GM21447 (cell line): ENCODE measurements around the gene TBC1D30.

Source experiments
- ATAC-seq: cut with Tn5 transposase; IDR thresholded peaks from one replicate; pipeline ENCODE4 v1.9.1; 2021; ENCODE audit not compliant: unreplicated experiment

The TBC1D30 gene

DNA sequence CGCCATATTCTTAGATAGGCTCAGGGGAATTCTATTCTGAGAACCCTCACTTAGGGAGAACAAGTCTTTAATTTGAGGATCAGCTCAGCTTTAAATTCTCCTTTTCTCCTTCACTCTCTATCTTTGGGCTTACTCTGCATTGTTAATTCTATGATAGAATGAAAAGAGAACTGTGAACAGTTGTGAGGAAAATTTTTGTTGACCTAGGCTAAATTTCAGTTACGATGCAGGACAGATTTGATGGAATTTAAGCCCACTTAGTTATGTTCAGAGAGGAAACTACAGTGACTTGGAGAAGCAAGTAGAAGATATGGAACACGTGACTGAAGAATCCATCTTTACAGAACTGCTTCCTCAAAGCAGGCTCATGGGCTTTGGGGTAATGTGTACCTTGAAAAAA is 82.7 kb downstream of the TBC1D30 start:
- ATAC-seq: no peak

- no peak for ATAC-seq
Measured at GRCh38 chr12:64909124-64909523, 84.7 kb downstream of the TBC1D30 start.

- no peak for ATAC-seq
Measured at GRCh38 chr12:64911081-64911480, 86.6 kb downstream of the TBC1D30 start.

DNA sequence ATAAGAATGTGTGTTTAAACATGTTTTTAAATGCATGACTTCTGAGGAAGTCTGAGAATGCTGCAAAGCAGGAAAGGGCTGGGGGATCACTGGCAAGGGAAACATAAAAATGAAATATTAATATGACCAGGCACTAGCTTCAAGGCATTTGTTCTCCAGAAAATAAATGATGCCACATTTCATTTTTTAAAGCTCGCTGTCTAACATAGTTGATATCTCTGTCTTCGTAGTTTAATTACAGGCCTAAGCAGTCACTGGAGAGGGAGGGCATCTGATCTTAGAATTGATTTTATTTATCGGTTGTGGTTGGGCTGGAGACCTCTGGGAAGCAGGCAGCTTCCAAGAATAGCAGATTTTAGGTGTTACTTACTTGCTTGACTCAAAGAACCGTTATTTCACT is 87.5 kb downstream of the TBC1D30 start:
- ATAC-seq: no peak

DNA sequence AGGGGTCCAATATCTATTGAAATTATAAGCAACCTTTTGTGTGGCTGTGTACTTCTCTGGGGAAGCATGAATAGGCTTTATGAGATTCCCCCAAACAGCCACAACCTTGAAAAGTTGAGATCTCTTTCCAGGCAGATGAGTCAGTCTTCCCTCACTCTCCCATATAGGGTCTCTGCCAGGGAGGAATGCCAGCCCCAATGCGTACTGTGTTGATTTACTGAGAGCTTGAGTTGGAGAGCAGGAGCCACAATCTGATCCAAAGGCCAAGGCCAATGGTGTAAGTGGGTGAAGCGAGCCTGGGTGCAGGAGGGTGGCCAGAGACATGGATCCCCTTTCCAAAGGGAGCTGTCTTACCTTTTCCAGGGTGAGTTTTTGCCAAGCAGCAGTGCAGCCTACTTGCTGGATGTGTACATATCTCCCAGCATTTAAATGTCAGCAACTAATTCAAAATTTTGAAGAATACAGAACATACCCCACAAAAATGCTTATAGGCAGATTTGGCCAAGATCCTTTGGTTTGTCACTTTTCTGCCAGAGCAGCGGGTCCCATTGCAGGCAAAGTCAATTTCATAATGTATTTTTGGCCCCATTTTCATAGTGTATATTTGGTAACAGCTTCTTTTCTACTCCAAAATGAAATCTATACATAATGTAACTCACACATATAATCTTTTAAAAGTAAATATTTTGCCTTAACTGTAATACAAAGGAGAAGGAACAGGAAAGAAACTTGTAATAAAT is 88.2 kb downstream of the TBC1D30 start:
- no peak for ATAC-seq

GRCh38 chr12:64915242-64915641 is 90.8 kb downstream of the TBC1D30 start:
- no peak for ATAC-seq

DNA sequence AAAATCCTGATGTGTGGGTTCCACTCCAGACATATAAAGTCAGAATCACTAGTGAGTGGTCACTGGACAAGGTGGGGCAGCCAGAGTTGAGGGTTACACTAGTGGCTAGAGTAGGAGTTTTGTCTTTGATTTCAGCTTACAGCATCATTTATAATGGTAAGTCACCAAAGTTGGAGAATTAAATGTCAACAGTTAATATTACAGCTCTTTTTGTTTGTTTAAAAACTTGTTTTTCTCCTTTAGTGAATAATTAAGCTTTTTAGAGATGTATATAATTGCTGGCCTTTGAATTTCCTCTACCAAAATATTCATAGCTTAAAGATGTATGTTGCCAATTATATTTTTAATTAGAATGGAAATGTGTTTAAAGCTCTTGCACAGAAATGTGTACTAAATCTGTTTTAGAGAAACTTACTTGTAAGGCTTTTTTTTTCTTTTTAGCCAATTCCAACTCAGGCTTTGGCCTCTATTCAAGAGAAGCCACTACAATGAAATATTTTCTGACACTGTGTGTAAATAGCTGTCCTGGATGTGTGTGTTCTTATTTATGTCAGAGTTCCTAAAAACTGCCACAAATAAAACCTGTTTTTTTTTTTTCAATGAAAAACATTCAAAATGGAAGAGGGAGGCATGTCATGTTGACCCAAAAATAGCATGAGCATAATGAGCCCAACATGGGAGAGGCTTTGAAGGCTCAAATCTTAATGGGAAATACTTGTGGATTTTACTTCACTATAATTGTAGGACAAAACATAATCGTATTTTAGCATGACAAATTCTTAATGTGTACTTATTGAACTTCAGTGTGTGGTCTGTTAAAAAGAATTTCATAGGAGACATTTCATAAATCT is 92.2 kb downstream of the TBC1D30 start:
- no peak for ATAC-seq

DNA sequence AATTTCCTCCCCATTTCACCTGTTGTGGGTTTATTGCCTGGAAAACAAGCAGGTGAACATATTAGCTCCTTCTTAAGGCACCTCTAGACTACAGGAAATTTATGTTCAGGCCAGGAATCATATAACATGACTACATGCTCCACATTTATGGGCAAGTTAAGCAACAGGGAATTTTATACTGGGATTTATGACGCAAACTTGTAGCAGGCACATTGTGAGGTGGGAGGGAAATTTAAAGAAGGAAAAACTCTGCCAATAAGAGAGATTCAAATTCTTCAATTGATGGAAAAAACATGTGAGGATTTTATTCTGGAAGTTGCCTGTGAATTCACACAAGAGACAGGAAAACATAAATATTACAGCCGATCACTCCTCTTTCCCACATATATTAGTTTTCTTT is 93.9 kb downstream of the TBC1D30 start:
- no peak for ATAC-seq

DNA sequence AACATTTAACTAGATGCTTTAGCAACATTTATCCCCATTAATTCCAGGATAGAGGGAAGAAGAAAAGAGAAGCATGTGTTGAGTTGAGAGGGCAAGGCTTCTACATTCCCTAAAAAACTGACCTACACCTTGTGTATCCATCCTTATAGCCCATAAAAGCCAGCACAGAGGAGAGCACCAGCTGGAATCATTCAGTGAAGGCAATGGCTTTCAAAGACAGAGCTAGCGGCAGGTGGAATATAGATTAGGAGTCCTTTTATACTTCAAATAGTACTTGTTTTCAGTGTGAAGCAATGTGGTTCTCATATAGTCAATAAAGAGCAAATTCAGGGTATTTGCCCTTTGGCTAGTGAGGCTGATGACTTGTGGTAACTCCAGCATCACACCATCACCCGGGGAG is 94.4 kb downstream of the TBC1D30 start:
- no peak for ATAC-seq

- ATAC-seq: no peak
Measured at GRCh38 chr12:64922853-64923252, 98.4 kb downstream of the TBC1D30 start.

DNA sequence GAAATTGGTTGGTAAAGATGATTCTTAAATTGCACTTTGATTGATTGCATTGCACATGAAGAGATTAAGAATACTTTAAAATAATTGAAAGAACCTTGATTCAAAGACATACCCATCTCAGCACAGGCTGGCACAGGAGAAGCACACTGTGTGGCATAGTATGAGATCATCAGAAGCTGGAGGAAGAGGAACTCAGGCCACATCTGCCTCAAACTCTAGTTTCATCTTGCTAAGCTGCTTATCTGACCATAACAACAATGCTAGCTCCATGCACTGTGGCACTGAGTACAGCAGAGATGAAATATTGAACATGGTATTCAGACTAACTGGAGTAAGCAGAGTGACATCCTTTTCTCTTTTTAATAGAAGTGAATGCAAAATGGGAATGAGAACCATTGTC is 99.1 kb downstream of the TBC1D30 start:
- no peak for ATAC-seq
